Measurements from ENCODE around the gene EFNB3. TPM values are rescaled to one million over a fixed set of nuclear protein-coding genes. Genes with fewer than 3 reads are reported as not detected.

Gene EFNB3
- total and polyA plus RNA-seq, 2 of the 4 experiments (the other 2 are of a cell fraction), result 0.54 to 2.0 TPM

DNA sequence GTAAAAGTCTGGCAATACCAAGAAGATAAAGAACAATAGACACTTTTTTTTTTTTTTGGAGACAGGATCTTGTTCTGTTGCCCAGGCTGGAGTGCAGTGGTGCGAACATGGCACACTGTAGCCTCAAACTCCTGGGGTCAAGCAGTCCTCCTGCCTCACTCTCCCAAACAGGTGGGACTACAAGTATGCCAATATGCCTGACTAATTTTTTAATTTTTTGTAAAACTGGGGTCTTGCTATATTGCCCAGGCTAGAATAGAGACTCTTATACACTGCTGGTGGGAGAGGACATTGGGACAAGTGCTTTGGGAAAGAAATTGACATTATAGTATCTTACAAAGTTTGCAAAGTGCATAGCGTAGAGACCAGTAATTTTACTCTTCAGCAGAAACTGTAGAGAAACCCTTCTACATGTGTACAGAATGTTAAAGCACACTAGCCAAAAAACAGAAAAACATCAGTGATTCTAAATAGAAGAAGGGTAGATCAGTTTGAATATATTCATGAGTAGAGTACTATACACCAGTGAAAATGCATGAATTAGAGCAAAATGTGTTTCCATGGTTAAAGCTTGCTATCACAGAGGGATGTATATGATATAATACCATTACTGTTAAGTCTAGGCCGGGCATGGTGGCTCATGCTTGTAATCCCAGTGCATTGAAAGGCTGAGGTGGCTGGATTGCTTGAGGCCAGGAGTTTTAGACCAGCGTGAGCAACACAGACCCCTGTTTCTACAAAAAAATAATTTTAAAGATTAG is 7.0 kb upstream of the EFNB3 start:
- no TSS peak for BruUV-seq (replicated peaks)
- in situ Hi-C loops (cut with MboI; ENCODE audit: low sequenced_read_pairs), result no loop called here

More for the DNA sequence above, 7.0 kb upstream of the EFNB3 start:
- WGBS, 2 experiments (ENCODE audit: extremely low coverage in 2 of 2, insufficient read length in 1 of 2), result no CpG with 5 or more reads among the region's 4 CpGs
- no peak overlapping the region for H3K23ac ChIP-seq (ENCODE audit: low read depth, low read length)
- no peak overlapping the region for H3K4me3 ChIP-seq (ENCODE audit: insufficient read depth, low read depth, low read length)
- H2BK120ac ChIP-seq (ENCODE audit: low read depth, low read length), result no peak overlapping the region
- no peak for TF ChIP-seq MAZ (IDR thresholded peaks at IDR 0.05; ENCODE audit: borderline replicate concordance, low read depth, low read length)
- H4K5ac ChIP-seq (ENCODE audit: low read depth, low read length), result no peak overlapping the region
- no peak overlapping the region for H3K14ac ChIP-seq (replicated peaks; ENCODE audit: low read depth, low read length)
- dilution Hi-C loops (cut with HindIII; ENCODE audit: low sequenced_read_pairs, unreplicated experiment), result no loop called here
- intact Hi-C loops (cut with micrococcal nuclease), result no loop called here
- H3K9me1 ChIP-seq (ENCODE audit: insufficient read depth, low read length), result no peaks in the 10 kb centered on the region
- H2BK20ac ChIP-seq (ENCODE audit: low read depth, low read length), result no peak overlapping the region
- H3K9me3 ChIP-seq (ENCODE audit: control insufficient read depth, insufficient read depth, low read length), result no peaks in the 10 kb centered on the region
- H3K79me1 ChIP-seq (ENCODE audit: low read depth in 1 of 2, low read length in 2 of 2), result no peaks in the 10 kb centered on the region; a peak in 1 of 4 replicates
- CTCF ChIA-PET, result no interaction called here
- H3K4ac ChIP-seq (ENCODE audit: low read depth, low read length), result no peak overlapping the region
- no peak overlapping the region for H3K4me2 ChIP-seq (ENCODE audit: low read depth, low read length)
- H3K36me3 ChIP-seq (ENCODE audit: control insufficient read depth, insufficient read depth, low read length), result peaks cover 13% of the 10 kb centered on the region
- DNase-seq, result no peak
- no peak overlapping the region for H3K18ac ChIP-seq (ENCODE audit: low read depth, low read length)
- H3K9ac ChIP-seq (ENCODE audit: low read depth, low read length), result no peak overlapping the region
- no peak overlapping the region for H4K91ac ChIP-seq (ENCODE audit: insufficient read depth, low read depth, low read length)
- H3K27ac ChIP-seq (ENCODE audit: insufficient read depth, low read length), result no peak overlapping the region
- no peak overlapping the region for H2BK5ac ChIP-seq (ENCODE audit: low read depth, low read length, poor library complexity, severe bottlenecking)
- H4K20me1 ChIP-seq (ENCODE audit: insufficient read depth, low read length), result no peaks in the 10 kb centered on the region
- H3K4me1 ChIP-seq (ENCODE audit: control insufficient read depth, insufficient read depth, low read length), result no peaks in the 10 kb centered on the region
- H3K56ac ChIP-seq (ENCODE audit: extremely low read depth, insufficient read depth, low read length), result no peak overlapping the region
- POLR2A ChIA-PET (ENCODE audit: unreplicated experiment), result no interaction called here
- no peak overlapping the region for H2BK15ac ChIP-seq (ENCODE audit: low read depth, low read length)
- no peak overlapping the region for H4K8ac ChIP-seq (ENCODE audit: low read depth in 2 of 2, low read length in 2 of 2)
- no peak overlapping the region for H2AK9ac ChIP-seq (replicated peaks; ENCODE audit: low read depth, low read length, poor library complexity)
- H3K27me3 ChIP-seq (ENCODE audit: control insufficient read depth, insufficient read depth, low read length), result no peaks in the 10 kb centered on the region
- H2AK5ac ChIP-seq (ENCODE audit: low read depth, low read length), result no peak overlapping the region
- H2AFZ ChIP-seq (replicated peaks; ENCODE audit: low read length, poor library complexity), result no peak overlapping the region
- ATAC-seq (ENCODE audit: low read depth), result no peak
